Esophagus muscularis mucosa (tissue), 4 donors: Measurements from ENCODE around the gene FBXO36.

Source experiments
- EP300 ChIP-seq: sonication (generic); formaldehyde crosslinking; IDR thresholded peaks from one replicate; pipeline ENCODE4 v1.6.1; 2017; ENCODE audit warnings: antibody characterized with exemption
- POLR2A ChIP-seq: fragments of 450-650 bp; IDR thresholded peaks from one replicate; pipeline ENCODE4 v1.6.1; 2017; ENCODE audit warnings: antibody characterized with exemption, moderate library complexity, mild to moderate bottlenecking, low read depth
- POLR2AphosphoS5 ChIP-seq, 2 donors: sonication (generic); formaldehyde crosslinking; IDR thresholded peaks; one replicate each; pipeline ENCODE4 v1.6.1; 2017; ENCODE audit warnings: antibody characterized with exemption in 2 of 2
- TF ChIP-seq, protein P1 (sequence below), 3 experiments: fragments of 200-600 bp in 2 of 3; fragments of 450-650 bp in 1 of 3; sonication (generic) in 2 of 3; IDR thresholded peaks; one replicate each; pipeline ENCODE4 v1.5.1; 2017 to 2019; ENCODE audit warnings: antibody characterized with exemption in 3 of 3, mild to moderate bottlenecking in 2 of 3, moderate library complexity in 1 of 3

DNA sequence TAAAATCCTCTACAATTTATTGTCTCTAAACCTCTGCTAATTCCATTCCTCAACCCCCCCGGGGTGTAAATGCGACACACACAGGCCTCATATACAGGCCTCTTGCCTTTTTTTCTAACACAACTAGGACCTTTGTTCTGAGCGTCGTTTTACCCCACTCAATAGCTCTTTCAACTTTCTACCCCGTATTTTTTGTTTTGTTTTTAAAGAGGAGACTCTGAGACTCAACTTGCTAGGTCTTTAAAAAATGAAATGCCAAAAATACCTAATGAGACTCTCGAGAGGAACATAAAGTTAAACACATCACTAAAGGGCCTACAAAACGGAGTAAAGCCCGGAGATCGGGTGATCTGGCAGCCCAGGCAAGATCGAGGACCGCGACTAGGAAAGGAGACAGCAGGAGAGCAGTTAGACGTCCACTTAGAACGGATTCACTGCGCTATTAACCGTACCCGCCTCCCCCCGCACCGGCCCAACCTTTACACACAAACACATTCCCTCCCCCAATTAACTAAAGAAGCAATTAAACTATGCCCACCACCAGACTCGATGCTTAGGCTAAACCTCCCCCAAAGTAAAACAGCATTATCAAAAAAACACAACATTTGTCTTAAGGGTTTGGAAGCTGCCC, 2.2 kb upstream of the FBXO36 start:
- TF ChIP-seq, protein P1, sequence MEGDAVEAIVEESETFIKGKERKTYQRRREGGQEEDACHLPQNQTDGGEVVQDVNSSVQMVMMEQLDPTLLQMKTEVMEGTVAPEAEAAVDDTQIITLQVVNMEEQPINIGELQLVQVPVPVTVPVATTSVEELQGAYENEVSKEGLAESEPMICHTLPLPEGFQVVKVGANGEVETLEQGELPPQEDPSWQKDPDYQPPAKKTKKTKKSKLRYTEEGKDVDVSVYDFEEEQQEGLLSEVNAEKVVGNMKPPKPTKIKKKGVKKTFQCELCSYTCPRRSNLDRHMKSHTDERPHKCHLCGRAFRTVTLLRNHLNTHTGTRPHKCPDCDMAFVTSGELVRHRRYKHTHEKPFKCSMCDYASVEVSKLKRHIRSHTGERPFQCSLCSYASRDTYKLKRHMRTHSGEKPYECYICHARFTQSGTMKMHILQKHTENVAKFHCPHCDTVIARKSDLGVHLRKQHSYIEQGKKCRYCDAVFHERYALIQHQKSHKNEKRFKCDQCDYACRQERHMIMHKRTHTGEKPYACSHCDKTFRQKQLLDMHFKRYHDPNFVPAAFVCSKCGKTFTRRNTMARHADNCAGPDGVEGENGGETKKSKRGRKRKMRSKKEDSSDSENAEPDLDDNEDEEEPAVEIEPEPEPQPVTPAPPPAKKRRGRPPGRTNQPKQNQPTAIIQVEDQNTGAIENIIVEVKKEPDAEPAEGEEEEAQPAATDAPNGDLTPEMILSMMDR (IDR thresholded peaks at IDR 0.05), result no peak
- TF ChIP-seq POLR2AphosphoS5 (IDR thresholded peaks at IDR 0.05) (no peak), POLR2A (no peak), EP300 (no peak)
